Measurements from ENCODE around the gene ADNP. TPM values are rescaled to one million over a fixed set of nuclear protein-coding genes. Genes with fewer than 3 reads are reported as not detected.

ADNP gene
- total and polyA plus RNA-seq, 10 of the 15 experiments (the other 5 are each of a cell fraction or from before 2014, with no cell fraction given): 23.0 to 74.4 (median 34.9) TPM

- TF ChIP-seq CBX5 (IDR thresholded peaks at IDR 0.05; ENCODE audit: low read depth): no peak
- no peak for TF ChIP-seq NR2F1 (conservative IDR thresholded peaks at IDR 0.05)
- TF ChIP-seq, protein P1, sequence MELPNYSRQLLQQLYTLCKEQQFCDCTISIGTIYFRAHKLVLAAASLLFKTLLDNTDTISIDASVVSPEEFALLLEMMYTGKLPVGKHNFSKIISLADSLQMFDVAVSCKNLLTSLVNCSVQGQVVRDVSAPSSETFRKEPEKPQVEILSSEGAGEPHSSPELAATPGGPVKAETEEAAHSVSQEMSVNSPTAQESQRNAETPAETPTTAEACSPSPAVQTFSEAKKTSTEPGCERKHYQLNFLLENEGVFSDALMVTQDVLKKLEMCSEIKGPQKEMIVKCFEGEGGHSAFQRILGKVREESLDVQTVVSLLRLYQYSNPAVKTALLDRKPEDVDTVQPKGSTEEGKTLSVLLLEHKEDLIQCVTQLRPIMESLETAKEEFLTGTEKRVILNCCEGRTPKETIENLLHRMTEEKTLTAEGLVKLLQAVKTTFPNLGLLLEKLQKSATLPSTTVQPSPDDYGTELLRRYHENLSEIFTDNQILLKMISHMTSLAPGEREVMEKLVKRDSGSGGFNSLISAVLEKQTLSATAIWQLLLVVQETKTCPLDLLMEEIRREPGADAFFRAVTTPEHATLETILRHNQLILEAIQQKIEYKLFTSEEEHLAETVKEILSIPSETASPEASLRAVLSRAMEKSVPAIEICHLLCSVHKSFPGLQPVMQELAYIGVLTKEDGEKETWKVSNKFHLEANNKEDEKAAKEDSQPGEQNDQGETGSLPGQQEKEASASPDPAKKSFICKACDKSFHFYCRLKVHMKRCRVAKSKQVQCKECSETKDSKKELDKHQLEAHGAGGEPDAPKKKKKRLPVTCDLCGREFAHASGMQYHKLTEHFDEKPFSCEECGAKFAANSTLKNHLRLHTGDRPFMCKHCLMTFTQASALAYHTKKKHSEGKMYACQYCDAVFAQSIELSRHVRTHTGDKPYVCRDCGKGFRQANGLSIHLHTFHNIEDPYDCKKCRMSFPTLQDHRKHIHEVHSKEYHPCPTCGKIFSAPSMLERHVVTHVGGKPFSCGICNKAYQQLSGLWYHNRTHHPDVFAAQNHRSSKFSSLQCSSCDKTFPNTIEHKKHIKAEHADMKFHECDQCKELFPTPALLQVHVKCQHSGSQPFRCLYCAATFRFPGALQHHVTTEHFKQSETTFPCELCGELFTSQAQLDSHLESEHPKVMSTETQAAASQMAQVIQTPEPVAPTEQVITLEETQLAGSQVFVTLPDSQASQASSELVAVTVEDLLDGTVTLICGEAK (IDR thresholded peaks at IDR 0.05; ENCODE audit: borderline replicate concordance): no peak
Measured at GRCh38 chr20:50856475-50857041, 74.7 kb downstream of the ADNP start (continued).

GRCh38 chr20:50855498-50856474 lies 75.5 kb downstream of the ADNP start:
- ChIA-PET CTCF (no interaction called here), POLR2A (no interaction called here), RAD21 (ENCODE audit: unreplicated experiment) (interaction anchor here (0.7 kb wide), 1 partner anchor 30 kb away, joined by 3 read pairs; no protein-coding TSS in a partner anchor), SMC1A (ENCODE audit: uncharacterized antibody, unreplicated experiment) (no interaction called here)
- FAIRE-seq (no peak), DNase-seq (ENCODE audit: low read depth, low spot score) (no peak), ATAC-seq (no peak)
- in situ Hi-C loops (cut with MboI): no loop called here
- Histone ChIP-seq H4K20me1 (ENCODE audit: control insufficient read depth, insufficient read depth) (no peaks in the 10 kb centered on the region), H3K4me1 (ENCODE audit: control insufficient read depth, insufficient read depth, low read length) (peaks cover 3% of the 10 kb centered on the region; the same call in 1 of the 2 replicates), H3K9me3 (replicated peaks; ENCODE audit: control insufficient read depth, insufficient read depth, low read length) (no peaks in the 10 kb centered on the region), H3K79me2 (ENCODE audit: control insufficient read depth, insufficient read depth, low read length) (no peaks in the 10 kb centered on the region), H2AFZ (ENCODE audit: control insufficient read depth, low read depth, low read length) (no peak overlapping the region), H3K27me3 (replicated peaks in 1 of 2; ENCODE audit: control insufficient read depth in 2 of 2, insufficient read depth in 2 of 2, low read length in 1 of 2) (no peaks in the 10 kb centered on the region), H3K4me2 (ENCODE audit: control insufficient read depth, insufficient read depth) (no peak overlapping the region), H3K27ac (ENCODE audit: control insufficient read depth, insufficient read depth) (no peak overlapping the region), H3K4me3 (no peak overlapping the region), H3K9ac (ENCODE audit: control insufficient read depth, insufficient read depth, low read length) (no peak overlapping the region), H3K36me3 (ENCODE audit: control insufficient read depth in 2 of 2, insufficient read depth in 2 of 2, low read length in 1 of 2) (peaks cover 0 to 4% of the 10 kb centered on the region in 2 experiments; a peak in 1 of 4 replicates)
- 84% methylated on average over 23 of the region's 23 CpGs for WGBS (ENCODE audit: insufficient coverage, insufficient replicate concordance, low lambda C conversion rate, missing lambda C conversion rate)
- TF ChIP-seq SMC3 (IDR thresholded peaks at IDR 0.05; ENCODE audit: borderline replicate concordance, low read length) (no peak), MEF2B (IDR thresholded peaks at IDR 0.05; ENCODE audit: partially characterized antibody, poor library complexity, severe bottlenecking) (no peak)
- intact Hi-C loops (cut with micrococcal nuclease; ENCODE audit: unreplicated experiment): no loop called here
- BruUV-seq (replicated peaks): no TSS peak

All from GM12878 (cell line).